ENCODE results near the gene C14orf132. TPM values are rescaled to one million over a fixed set of nuclear protein-coding genes. Genes with fewer than 3 reads are reported as not detected.

Gene C14orf132
- total RNA-seq, 4 donors from 2014 or later, result 3.5 to 6.4 (median 5.0) TPM

- in situ Hi-C loops (cut with MboI; ENCODE audit: low pct_ligation_motif_present in 1 of 4, low pct_unique_long_range_greater_than_20kb in 1 of 4, low sequenced_read_pairs in 3 of 4), result loop anchor here (10.0 to 25.0 kb wide), 3 partner anchors 89 to 321 kb away; no protein-coding TSS in a partner anchor
- no peak for TF ChIP-seq POLR2A (IDR thresholded peaks at IDR 0.05)
- Histone ChIP-seq H3K9me3 (no peaks in the 10 kb centered on the region), H3K4me3 (no peak overlapping the region), H3K4me1 (peaks cover 0 to 15% (median 2%) of the 10 kb centered on the region in 4 donors), H3K27me3 (no peaks in the 10 kb centered on the region), H3K36me3 (no peaks in the 10 kb centered on the region), H3K27ac (peak overlapping the region in 1 of 4 donors; percentile 42)
- WGBS, 2 donors (ENCODE audit: low coverage in 1 of 2), result 89 to 94% methylated on average over 3 to 4 of the region's 4 CpGs
- intact Hi-C loops (cut with DNase I; ENCODE audit: low total_unique reads), result loop anchor here (10.0 kb wide), 1 partner anchor 341 kb away; no protein-coding TSS in a partner anchor
- no peak for DNase-seq
These were observed 55.0 kb downstream of the C14orf132 start for GRCh38 chr14:96094211-96094610.

DNA sequence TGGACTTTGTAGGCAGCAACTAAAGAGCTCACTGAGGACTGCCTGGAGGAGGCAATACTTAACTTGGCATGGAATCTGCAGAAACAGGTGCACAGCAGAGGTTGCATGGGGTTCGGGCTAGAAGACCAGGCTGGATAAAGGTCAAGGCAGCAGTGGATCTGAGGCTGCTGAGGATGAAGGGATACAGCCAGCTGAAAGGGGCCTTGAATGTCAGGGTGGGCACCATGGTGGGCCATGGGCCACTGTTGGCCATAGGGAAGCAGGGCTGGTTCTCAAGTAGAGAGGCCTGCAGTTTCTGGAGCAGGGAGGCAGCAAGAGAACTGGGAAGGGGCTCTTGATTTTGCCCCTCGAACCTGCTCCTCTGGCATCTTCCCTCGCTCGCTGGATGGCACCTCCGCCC, 55.5 kb downstream of the C14orf132 start:
- Histone ChIP-seq H3K27me3 (no peaks in the 10 kb centered on the region), H3K4me1 (peaks cover 0 to 15% (median 2%) of the 10 kb centered on the region in 4 donors), H3K36me3 (no peaks in the 10 kb centered on the region), H3K27ac (no peak overlapping the region), H3K4me3 (no peak overlapping the region), H3K9me3 (no peaks in the 10 kb centered on the region)
- intact Hi-C loops (cut with DNase I; ENCODE audit: low total_unique reads), result loop anchor here (5.0 to 10.0 kb wide), 2 partner anchors 92 to 340 kb away; no protein-coding TSS in a partner anchor
- in situ Hi-C loops (cut with MboI; ENCODE audit: low pct_ligation_motif_present in 1 of 4, low pct_unique_long_range_greater_than_20kb in 1 of 4, low sequenced_read_pairs in 3 of 4), result loop anchor here (5.0 to 25.0 kb wide), 5 partner anchors 90 to 320 kb away; no protein-coding TSS in a partner anchor
- no peak for TF ChIP-seq POLR2AphosphoS5 (IDR thresholded peaks at IDR 0.05)
- TF ChIP-seq POLR2A (IDR thresholded peaks at IDR 0.05), result no peak
- no peak for TF ChIP-seq EP300 (IDR thresholded peaks at IDR 0.05; ENCODE audit: low read depth)
- no peak for TF ChIP-seq CTCF (IDR thresholded peaks at IDR 0.05)
- 83 to 86% methylated on average over 1 to 5 of the region's 5 CpGs for WGBS, 2 donors (ENCODE audit: low coverage in 1 of 2)
- no peak for DNase-seq

DNA sequence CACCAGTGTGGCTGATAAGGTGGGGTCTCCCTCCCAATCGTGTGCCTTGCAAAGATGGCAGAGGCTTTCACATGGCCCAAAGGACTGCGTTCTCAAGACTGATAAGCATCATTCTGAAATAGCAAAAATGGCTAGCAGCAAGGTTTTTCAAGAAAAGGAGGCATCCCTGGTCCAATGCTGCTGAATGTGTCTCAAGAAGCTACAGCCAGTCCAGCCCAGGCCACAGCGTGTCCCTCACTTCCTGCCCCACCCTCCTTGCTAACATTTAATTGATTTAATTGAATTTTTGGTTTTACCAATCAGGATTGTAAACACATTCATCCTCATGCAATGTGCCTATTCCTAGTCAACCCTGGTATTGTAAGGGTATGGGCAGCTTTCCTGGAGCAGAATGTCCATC, 55.9 kb downstream of the C14orf132 start:
- Histone ChIP-seq H3K4me1 (peaks cover 0 to 12% (median 2%) of the 10 kb centered on the region in 4 donors), H3K4me3 (no peak overlapping the region), H3K27me3 (no peaks in the 10 kb centered on the region), H3K9me3 (no peaks in the 10 kb centered on the region), H3K36me3 (no peaks in the 10 kb centered on the region), H3K27ac (peak overlapping the region in 2 of 4 donors; percentile 12 to 44)
- in situ Hi-C loops (cut with MboI; ENCODE audit: low pct_ligation_motif_present in 1 of 4, low pct_unique_long_range_greater_than_20kb in 1 of 4, low sequenced_read_pairs in 3 of 4) (loop anchor here (5.0 to 25.0 kb wide), 5 partner anchors 90 to 320 kb away; no protein-coding TSS in a partner anchor), intact Hi-C loops (cut with DNase I; ENCODE audit: low total_unique reads) (loop anchor here (5.0 to 10.0 kb wide), 2 partner anchors 93 to 340 kb away; no protein-coding TSS in a partner anchor)
- TF ChIP-seq CTCF (IDR thresholded peaks at IDR 0.05) (no peak), POLR2A (IDR thresholded peaks at IDR 0.05) (no peak)
- 53 to 63% methylated on average over 3 of the region's 3 CpGs for WGBS, 2 donors (ENCODE audit: low coverage in 1 of 2)
- DNase-seq, result no peak

GRCh38 chr14:96095581-96096476, 56.7 kb downstream of the C14orf132 start:
- Histone ChIP-seq H3K9me3 (no peaks in the 10 kb centered on the region), H3K27ac (peak overlapping the region in 2 of 4 donors; percentile 12 to 44), H3K36me3 (no peaks in the 10 kb centered on the region), H3K27me3 (no peaks in the 10 kb centered on the region), H3K4me3 (no peak overlapping the region), H3K4me1 (peaks cover 0 to 10% (median 0%) of the 10 kb centered on the region in 4 donors)
- intact Hi-C loops (cut with DNase I; ENCODE audit: low total_unique reads), result loop anchor here (5.0 to 10.0 kb wide), 2 partner anchors 94 to 339 kb away; no protein-coding TSS in a partner anchor
- no peak for DNase-seq
- 62 to 73% methylated on average over 4 to 15 of the region's 16 CpGs for WGBS, 2 donors (ENCODE audit: low coverage in 1 of 2)
- TF ChIP-seq CTCF (IDR thresholded peaks at IDR 0.05), result no peak
- TF ChIP-seq POLR2A (IDR thresholded peaks at IDR 0.05), result no peak
- peak in 2 of 3 donors; percentile 20 to 34 for TF ChIP-seq POLR2AphosphoS5 (IDR thresholded peaks at IDR 0.05)
- TF ChIP-seq EP300 (IDR thresholded peaks at IDR 0.05; ENCODE audit: low read depth), result no peak
- in situ Hi-C loops (cut with MboI; ENCODE audit: low pct_ligation_motif_present in 1 of 4, low pct_unique_long_range_greater_than_20kb in 1 of 4, low sequenced_read_pairs in 3 of 4), result loop anchor here (5.0 to 25.0 kb wide), 5 partner anchors 91 to 319 kb away; no protein-coding TSS in a partner anchor

Data from transverse colon (tissue), 4 donors.